Testis (tissue), 3 donors: Measurements from ENCODE around the gene HELZ. TPM values are rescaled to one million over a fixed set of nuclear protein-coding genes. Genes with fewer than 3 reads are reported as not detected.

ENCODE experiments used
- DNase-seq: peaks from one replicate; pipeline ENCODE4 v3.0.0-alpha.2; 2019
- H3K27ac ChIP-seq, 2 donors: fragments of 200-600 bp; sonication (generic); one replicate each; pipeline ENCODE4 v1.5.1; 2019
- H3K27me3 ChIP-seq: fragments of 200-600 bp; sonication (generic); one replicate; pipeline ENCODE4 v1.5.1; 2019
- H3K36me3 ChIP-seq: fragments of 200-600 bp; sonication (generic); one replicate; pipeline ENCODE4 v1.5.1; 2017; ENCODE audit warnings: low read depth; ENCODE audit errors: missing control alignments
- H3K4me1 ChIP-seq: fragments of 200-600 bp; sonication (generic); one replicate; pipeline ENCODE4 v1.5.1; 2019
- H3K4me3 ChIP-seq, 2 donors: fragments of 200-600 bp; sonication (generic); one replicate each; pipeline ENCODE4 v1.5.1; 2017 to 2019
- H3K9me3 ChIP-seq: fragments of 200-600 bp; sonication (generic); one replicate; pipeline ENCODE4 v1.5.1; 2017
- POLR2A ChIP-seq: fragments of 450-650 bp; IDR thresholded peaks from one replicate; pipeline ENCODE4 v1.6.1; 2017; ENCODE audit warnings: antibody characterized with exemption, mild to moderate bottlenecking, moderate library complexity
- WGBS, 2 donors: methylation state at CpG; one replicate each; pipeline ENCODE4 v1.1.5; 2018; 5-methylcytosine and 5-hydroxymethylcytosine counted together
- intact Hi-C: fragments of 100-400 bp; cut with DNase I; formaldehyde crosslinking; loops from one replicate; pipeline ENCODE4 v1.15.1; 2023; ENCODE audit warnings: low total_unique reads
- polyA plus RNA-seq: library from polyadenylated mRNA; stranded (reverse); fragments of 350-450 nt; fragmentation: Illumina TruSeq; extraction: RNeasy Lipid Tissue Mini Kit (QIAGEN cat#74804); gene quantifications from one replicate; pipeline ENCODE4 v1.2.3, GENCODE V29; 2014; ENCODE audit warnings: low read depth, low replicate concordance; ENCODE audit not compliant: insufficient read depth
- total RNA-seq, 2 donors: library from RNA; depleted of rRNA; stranded (reverse); fragments of >200 nt; gene quantifications; one replicate each; pipeline ENCODE4 v1.2.3, GENCODE V29; 2016
- TF ChIP-seq, protein P1 (sequence below), 3 experiments: fragments of 450-650 bp in 2 of 3; fragments of 200-600 bp in 1 of 3; sonication (generic) in 1 of 3; IDR thresholded peaks; one replicate each; pipeline ENCODE4 v1.5.1; 2016 to 2019; ENCODE audit warnings: antibody characterized with exemption in 3 of 3, mild to moderate bottlenecking in 2 of 3, moderate library complexity in 1 of 3

Gene HELZ
- total and polyA plus RNA-seq, 3 donors from 2014 or later: 26.2 to 154 (median 142) TPM

DNA sequence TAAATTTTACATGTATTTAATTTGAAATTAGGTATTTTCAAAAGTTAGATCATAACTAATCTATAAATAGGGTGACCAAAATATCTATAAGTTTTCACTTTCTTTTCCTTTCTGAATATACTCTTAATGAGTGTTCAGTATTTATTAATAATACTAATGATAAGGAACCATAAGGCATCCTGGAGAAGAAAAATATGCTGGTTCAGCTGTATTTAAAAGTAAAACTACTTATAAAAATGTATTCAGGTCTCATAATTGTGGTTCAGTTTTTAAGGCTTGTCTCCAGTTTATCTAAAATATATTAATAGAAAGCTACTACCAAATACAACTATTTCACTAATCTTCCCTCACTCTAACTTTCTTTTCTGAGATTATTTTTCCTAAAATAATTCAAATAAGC, 67.3 kb downstream of the HELZ start:
- intact Hi-C loops: no loop called here
- TF ChIP-seq, protein P1, sequence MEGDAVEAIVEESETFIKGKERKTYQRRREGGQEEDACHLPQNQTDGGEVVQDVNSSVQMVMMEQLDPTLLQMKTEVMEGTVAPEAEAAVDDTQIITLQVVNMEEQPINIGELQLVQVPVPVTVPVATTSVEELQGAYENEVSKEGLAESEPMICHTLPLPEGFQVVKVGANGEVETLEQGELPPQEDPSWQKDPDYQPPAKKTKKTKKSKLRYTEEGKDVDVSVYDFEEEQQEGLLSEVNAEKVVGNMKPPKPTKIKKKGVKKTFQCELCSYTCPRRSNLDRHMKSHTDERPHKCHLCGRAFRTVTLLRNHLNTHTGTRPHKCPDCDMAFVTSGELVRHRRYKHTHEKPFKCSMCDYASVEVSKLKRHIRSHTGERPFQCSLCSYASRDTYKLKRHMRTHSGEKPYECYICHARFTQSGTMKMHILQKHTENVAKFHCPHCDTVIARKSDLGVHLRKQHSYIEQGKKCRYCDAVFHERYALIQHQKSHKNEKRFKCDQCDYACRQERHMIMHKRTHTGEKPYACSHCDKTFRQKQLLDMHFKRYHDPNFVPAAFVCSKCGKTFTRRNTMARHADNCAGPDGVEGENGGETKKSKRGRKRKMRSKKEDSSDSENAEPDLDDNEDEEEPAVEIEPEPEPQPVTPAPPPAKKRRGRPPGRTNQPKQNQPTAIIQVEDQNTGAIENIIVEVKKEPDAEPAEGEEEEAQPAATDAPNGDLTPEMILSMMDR (IDR thresholded peaks at IDR 0.05): no peak
- TF ChIP-seq POLR2A: no peak
- no peak for DNase-seq
- Histone ChIP-seq H3K36me3 (no peaks in the 10 kb centered on the region), H3K4me1 (no peaks in the 10 kb centered on the region), H3K27me3 (no peaks in the 10 kb centered on the region), H3K9me3 (no peaks in the 10 kb centered on the region), H3K4me3 (no peak overlapping the region), H3K27ac (no peak overlapping the region)

DNA sequence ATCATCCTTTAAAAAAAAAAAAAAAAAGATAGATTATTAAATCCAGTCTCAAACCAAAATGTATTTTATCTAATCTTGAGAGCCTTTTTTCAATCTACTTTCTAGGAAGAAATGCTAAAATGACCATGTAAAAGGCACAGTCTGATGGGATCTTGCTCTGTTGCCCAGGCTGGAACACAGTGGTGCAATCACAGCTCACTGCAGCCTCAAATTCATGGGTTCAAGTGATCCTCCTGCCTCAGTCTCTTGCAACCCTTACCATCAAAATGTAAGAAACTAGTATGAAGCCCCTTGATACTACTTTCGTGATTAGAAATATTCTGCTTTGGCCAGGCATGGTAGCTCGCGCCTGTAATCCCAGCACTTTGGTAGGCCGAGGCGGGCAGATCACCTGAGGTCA, 70.8 kb downstream of the HELZ start:
- no peaks in the 10 kb centered on the region for H3K9me3 ChIP-seq
- no peak overlapping the region for H3K27ac ChIP-seq
- no peak for DNase-seq
- H3K27me3 ChIP-seq: no peaks in the 10 kb centered on the region
- no peaks in the 10 kb centered on the region for H3K36me3 ChIP-seq
- H3K4me1 ChIP-seq: no peaks in the 10 kb centered on the region
- intact Hi-C loops: no loop called here
- H3K4me3 ChIP-seq: no peak overlapping the region
- 88 to 100% methylated on average over 5 of the region's 5 CpGs for WGBS, 2 donors
- TF ChIP-seq POLR2A: no peak

GRCh38 chr17:67171560-67171959, 73.4 kb downstream of the HELZ start:
- Histone ChIP-seq H3K4me1 (no peaks in the 10 kb centered on the region), H3K36me3 (no peaks in the 10 kb centered on the region), H3K27me3 (no peaks in the 10 kb centered on the region), H3K27ac (no peak overlapping the region), H3K4me3 (no peak overlapping the region), H3K9me3 (no peaks in the 10 kb centered on the region)
- WGBS, 2 donors: 92 to 93% methylated on average over 4 of the region's 4 CpGs
- intact Hi-C loops: no loop called here
- DNase-seq: no peak
- no peak for TF ChIP-seq POLR2A
- TF ChIP-seq, protein P1 (IDR thresholded peaks at IDR 0.05): no peak

GRCh38 chr17:67168496-67168895, 76.5 kb downstream of the HELZ start:
- intact Hi-C loops: no loop called here

GRCh38 chr17:67165201-67165600, 79.8 kb downstream of the HELZ start:
- intact Hi-C loops: no loop called here
- Histone ChIP-seq H3K36me3 (no peaks in the 10 kb centered on the region), H3K27ac (peak overlapping the region in 1 of 2 donors; percentile 53), H3K4me3 (no peak overlapping the region), H3K27me3 (no peaks in the 10 kb centered on the region), H3K4me1 (no peaks in the 10 kb centered on the region), H3K9me3 (no peaks in the 10 kb centered on the region)
- WGBS, 2 donors: 68 to 73% methylated on average over 6 of the region's 6 CpGs
- DNase-seq: no peak
- no peak for TF ChIP-seq POLR2A
- TF ChIP-seq, protein P1 (IDR thresholded peaks at IDR 0.05): no peak

More at GRCh38 chr17:67168496-67168895, 76.5 kb downstream of the HELZ start:
- no peaks in the 10 kb centered on the region for H3K4me1 ChIP-seq
- H3K27ac ChIP-seq: no peak overlapping the region
- WGBS, 2 donors: 80 to 92% methylated on average over 4 of the region's 4 CpGs
- H3K27me3 ChIP-seq: no peaks in the 10 kb centered on the region
- DNase-seq: no peak
- no peaks in the 10 kb centered on the region for H3K9me3 ChIP-seq
- H3K36me3 ChIP-seq: no peaks in the 10 kb centered on the region
- TF ChIP-seq POLR2A: no peak
- TF ChIP-seq, protein P1 (IDR thresholded peaks at IDR 0.05): no peak
- no peak overlapping the region for H3K4me3 ChIP-seq
